ENCODE measurements around the gene PNCK.
A peak's percentile ranks its signal among the peaks of the same experiment; 100 is the strongest.
"Not testable (repeated sequence)": the region's sequence is repeated elsewhere in the genome, so short reads cannot be mapped to it uniquely, and the experiment has no call there.

Gene PNCK

GRCh38 chrX:153685156-153685536 is 11.5 kb upstream of the PNCK start:
- Histone ChIP-seq H3K9me3 (ENCODE audit: control insufficient read depth, low read length) (no peaks in the 10 kb centered on the region), H3K36me3 (ENCODE audit: control insufficient read depth, insufficient read depth, low read length) (no peaks in the 10 kb centered on the region), H3K4me1 (ENCODE audit: control insufficient read depth, insufficient read depth, low read length, poor library complexity, severe bottlenecking) (peaks cover 13% of the 10 kb centered on the region), H3K4me3 (ENCODE audit: extremely low read depth, insufficient read depth, low read length, poor library complexity, severe bottlenecking) (no peak overlapping the region), H3K27ac (ENCODE audit: low read depth, low read length, severe bottlenecking) (peak overlapping the region; percentile 73)
- WGBS, 2 experiments (ENCODE audit: insufficient coverage in 2 of 2) = 5 to 16% methylated on average over 12 to 15 of the region's 21 CpGs

- 34% methylated on average over 4 of the region's 21 CpGs; no CpG with 5 or more reads in 1 of the 2 experiments for WGBS, 2 experiments (ENCODE audit: insufficient coverage in 2 of 2)
These were observed 11.0 kb upstream of the PNCK start for GRCh38 chrX:153684467-153685155.

GRCh38 chrX:153683486-153683885 is 9.9 kb upstream of the PNCK start:
- H3K27ac ChIP-seq (ENCODE audit: low read depth, low read length, severe bottlenecking); H3K36me3 ChIP-seq (ENCODE audit: control insufficient read depth, insufficient read depth, low read length); H3K9me3 ChIP-seq (ENCODE audit: control insufficient read depth, low read length); H3K4me3 ChIP-seq (ENCODE audit: extremely low read depth, insufficient read depth, low read length, poor library complexity, severe bottlenecking): not testable (repeated sequence)
- 100% methylated on average over 4 of the region's 8 CpGs for WGBS, 2 experiments (ENCODE audit: insufficient coverage in 2 of 2)
- H3K4me1 ChIP-seq (ENCODE audit: control insufficient read depth, insufficient read depth, low read length, poor library complexity, severe bottlenecking) = peaks cover 13% of the 10 kb centered on the region

More at GRCh38 chrX:153684467-153685155, 11.0 kb upstream of the PNCK start:
- H3K4me1 ChIP-seq (ENCODE audit: control insufficient read depth, insufficient read depth, low read length, poor library complexity, severe bottlenecking) = peaks cover 13% of the 10 kb centered on the region
- H3K9me3 ChIP-seq (ENCODE audit: control insufficient read depth, low read length) = no peaks in the 10 kb centered on the region
- H3K36me3 ChIP-seq (ENCODE audit: control insufficient read depth, insufficient read depth, low read length) = no peaks in the 10 kb centered on the region
- H3K4me3 ChIP-seq (ENCODE audit: extremely low read depth, insufficient read depth, low read length, poor library complexity, severe bottlenecking) = no peak overlapping the region
- H3K27ac ChIP-seq (ENCODE audit: low read depth, low read length, severe bottlenecking) = peak overlapping the region; percentile 73

- Histone ChIP-seq H3K4me3 (ENCODE audit: extremely low read depth, insufficient read depth, low read length, poor library complexity, severe bottlenecking) (no peak overlapping the region), H3K36me3 (ENCODE audit: control insufficient read depth, insufficient read depth, low read length) (no peaks in the 10 kb centered on the region), H3K27ac (ENCODE audit: low read depth, low read length, severe bottlenecking) (no peak overlapping the region), H3K4me1 (ENCODE audit: control insufficient read depth, insufficient read depth, low read length, poor library complexity, severe bottlenecking) (peaks cover 10% of the 10 kb centered on the region), H3K9me3 (ENCODE audit: control insufficient read depth, low read length) (no peaks in the 10 kb centered on the region)
- WGBS, 2 experiments (ENCODE audit: insufficient coverage in 2 of 2) = 90 to 100% methylated on average over 2 to 5 of the region's 12 CpGs
These were observed 7.6 kb upstream of the PNCK start for GRCh38 chrX:153681175-153681574.

- Histone ChIP-seq H3K27ac (ENCODE audit: low read depth, low read length, severe bottlenecking) (no peak overlapping the region), H3K4me3 (ENCODE audit: extremely low read depth, insufficient read depth, low read length, poor library complexity, severe bottlenecking) (no peak overlapping the region), H3K4me1 (ENCODE audit: control insufficient read depth, insufficient read depth, low read length, poor library complexity, severe bottlenecking) (no peaks in the 10 kb centered on the region), H3K36me3 (ENCODE audit: control insufficient read depth, insufficient read depth, low read length) (no peaks in the 10 kb centered on the region), H3K9me3 (ENCODE audit: control insufficient read depth, low read length) (no peaks in the 10 kb centered on the region)
- WGBS, 2 experiments (ENCODE audit: insufficient coverage in 2 of 2) = 63 to 76% methylated on average over 10 to 23 of the region's 27 CpGs
These were observed 722 bp upstream of the PNCK start for GRCh38 chrX:153674219-153674851.

- no peaks in the 10 kb centered on the region for H3K9me3 ChIP-seq (ENCODE audit: control insufficient read depth, low read length)
- no peak overlapping the region for H3K27ac ChIP-seq (ENCODE audit: low read depth, low read length, severe bottlenecking)
- 83 to 95% methylated on average over 2 to 6 of the region's 53 CpGs for WGBS, 2 experiments (ENCODE audit: insufficient coverage in 2 of 2)
- no peaks in the 10 kb centered on the region for H3K4me1 ChIP-seq (ENCODE audit: control insufficient read depth, insufficient read depth, low read length, poor library complexity, severe bottlenecking)
- H3K36me3 ChIP-seq (ENCODE audit: control insufficient read depth, insufficient read depth, low read length) = no peaks in the 10 kb centered on the region
- H3K4me3 ChIP-seq (ENCODE audit: extremely low read depth, insufficient read depth, low read length, poor library complexity, severe bottlenecking) = no peak overlapping the region
These were observed 834 bp downstream of the PNCK start for GRCh38 chrX:153672531-153673427.

- Histone ChIP-seq H3K9me3 (ENCODE audit: control insufficient read depth, low read length) (no peaks in the 10 kb centered on the region), H3K27ac (ENCODE audit: low read depth, low read length, severe bottlenecking) (no peak overlapping the region), H3K36me3 (ENCODE audit: control insufficient read depth, insufficient read depth, low read length) (no peaks in the 10 kb centered on the region), H3K4me3 (ENCODE audit: extremely low read depth, insufficient read depth, low read length, poor library complexity, severe bottlenecking) (no peak overlapping the region), H3K4me1 (ENCODE audit: control insufficient read depth, insufficient read depth, low read length, poor library complexity, severe bottlenecking) (no peaks in the 10 kb centered on the region)
- 90 to 93% methylated on average over 2 to 13 of the region's 27 CpGs for WGBS, 2 experiments (ENCODE audit: insufficient coverage in 2 of 2)
These were observed 1.8 kb downstream of the PNCK start for GRCh38 chrX:153671589-153672530.

- H3K36me3 ChIP-seq (ENCODE audit: control insufficient read depth, insufficient read depth, low read length) = no peaks in the 10 kb centered on the region
- no peaks in the 10 kb centered on the region for H3K4me1 ChIP-seq (ENCODE audit: control insufficient read depth, insufficient read depth, low read length, poor library complexity, severe bottlenecking)
- no peaks in the 10 kb centered on the region for H3K9me3 ChIP-seq (ENCODE audit: control insufficient read depth, low read length)
- WGBS, 2 experiments (ENCODE audit: insufficient coverage in 2 of 2) = 97 to 98% methylated on average over 5 of the region's 23 CpGs
- no peak overlapping the region for H3K4me3 ChIP-seq (ENCODE audit: extremely low read depth, insufficient read depth, low read length, poor library complexity, severe bottlenecking)
- no peak overlapping the region for H3K27ac ChIP-seq (ENCODE audit: low read depth, low read length, severe bottlenecking)
These were observed 2.6 kb downstream of the PNCK start for GRCh38 chrX:153670748-153671588.

- WGBS, 2 experiments (ENCODE audit: insufficient coverage in 2 of 2) = 84 to 96% methylated on average over 8 to 9 of the region's 23 CpGs
- Histone ChIP-seq H3K27ac (ENCODE audit: low read depth, low read length, severe bottlenecking) (no peak overlapping the region), H3K9me3 (ENCODE audit: control insufficient read depth, low read length) (no peaks in the 10 kb centered on the region), H3K4me3 (ENCODE audit: extremely low read depth, insufficient read depth, low read length, poor library complexity, severe bottlenecking) (no peak overlapping the region), H3K4me1 (ENCODE audit: control insufficient read depth, insufficient read depth, low read length, poor library complexity, severe bottlenecking) (no peaks in the 10 kb centered on the region), H3K36me3 (ENCODE audit: control insufficient read depth, insufficient read depth, low read length) (no peaks in the 10 kb centered on the region)
These were observed 3.5 kb downstream of the PNCK start for GRCh38 chrX:153669901-153670731.
